K562 (cell line): ENCODE data around the gene CRIM1.

Experiments
- BRF1 ChIP-seq: IDR thresholded peaks from 3 replicates; pipeline ENCODE4 v1.6.1; 2011; ENCODE audit warnings: borderline replicate concordance, mild to moderate bottlenecking; ENCODE audit not compliant: insufficient read length; ENCODE audit errors: extremely low read depth
- CHD4 ChIP-seq: fragments of 200-600 bp; sonication (generic); IDR thresholded peaks from 3 replicates; pipeline ENCODE4 v1.6.1; 2012; ENCODE audit warnings: low read depth, mild to moderate bottlenecking, mixed read lengths, low read length, inconsistent platforms; ENCODE audit not compliant: insufficient read depth, insufficient replicate concordance, poor library complexity, severe bottlenecking
- GABPB2 ChIP-seq: fragments of 250-450 bp; sonication (Bioruptor Pico); conservative IDR thresholded peaks from 2 replicates; pipeline ENCODE4 v1.5.1; 2021; ENCODE audit warnings: mild to moderate bottlenecking
- SRF ChIP-seq, 2 experiments: fragments of 250-450, 450-650 bp in 1 of 2; sonication (Bioruptor Pico) in 1 of 2; sonication (generic) in 1 of 2; formaldehyde crosslinking; IDR thresholded peaks; 2 replicates each; pipeline versions ENCODE4 v1.5.0 to v1.5.1; 2020 to 2022; ENCODE audit warnings: mild to moderate bottlenecking in 1 of 2, missing genetic modification reagents in 1 of 2
- ZBTB7A ChIP-seq: IDR thresholded peaks from 2 replicates; pipeline ENCODE4 v1.6.1; 2011; ENCODE audit warnings: low read depth, mild to moderate bottlenecking, low read length, moderate library complexity, borderline replicate concordance; ENCODE audit not compliant: control insufficient read depth
- ZKSCAN8 ChIP-seq: fragments of 200-800 bp; sonication (Bioruptor generic); IDR thresholded peaks from 2 replicates; pipeline ENCODE4 v1.6.1; 2016; ENCODE audit warnings: missing genetic modification characterization, missing compliant biosample characterization
- ZNF184 ChIP-seq: sonication (generic); formaldehyde crosslinking; IDR thresholded peaks from 2 replicates; pipeline ENCODE4 v1.5.0; 2020; ENCODE audit warnings: missing genetic modification reagents
- ZNF384 ChIP-seq: IDR thresholded peaks from 2 replicates; pipeline ENCODE4 v1.6.1; 2012; ENCODE audit warnings: low read depth, low read length, improper control_type of control experiment

DNA sequence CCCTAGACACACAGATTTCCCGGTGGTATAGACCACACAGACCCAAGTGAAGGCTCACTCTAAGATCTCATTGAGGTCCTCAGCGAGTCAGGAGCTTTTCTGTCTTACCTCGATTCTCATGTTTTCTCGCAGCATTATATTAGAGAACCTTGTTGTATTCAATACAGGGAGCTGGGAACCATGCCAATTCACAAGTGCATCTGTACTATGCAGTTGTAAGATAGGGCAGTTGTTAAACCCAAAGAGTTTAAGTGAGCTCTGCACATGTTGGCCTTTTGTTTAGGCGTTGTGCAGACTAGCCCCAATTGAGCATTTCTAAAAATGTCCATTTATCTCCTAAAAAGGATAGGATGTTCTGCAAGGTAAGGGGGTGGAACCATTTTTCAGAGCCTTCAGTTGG is 182.8 kb downstream of the CRIM1 start:
- TF ChIP-seq BRF1 (no peak), SRF (CRISPR knock-in tag; IDR thresholded peaks at IDR 0.05) (no peak; a peak in 1 of 4 replicates), ZBTB7A (no peak), ZKSCAN8 (CRISPR knock-in tag) (no peak), ZNF184 (CRISPR knock-in tag) (no peak), ZNF384 (no peak), GABPB2 (CRISPR knock-in tag) (no peak), CHD4 (no peak)
